Activated effector memory CD4-positive, alpha-beta T cell treated with anti-CD3 and anti-CD28 coated beads, Interleukin-2, amount 50 U/mL, for 16 hours (primary cell): ENCODE measurements around the gene ARHGAP12.

Experiments
- DNase-seq: peaks from one replicate; pipeline ENCODE4 v3.0.0-alpha.2; 2020

Gene ARHGAP12

GRCh38 chr10:31760674-31761081, 168.0 kb downstream of the ARHGAP12 start:
- DNase-seq, result no peak

- peak; percentile 98 for DNase-seq
Observed at GRCh38 chr10:31759799-31760626, 168.6 kb downstream of the ARHGAP12 start.

GRCh38 chr10:31759124-31759798, 169.4 kb downstream of the ARHGAP12 start:
- peak; percentile 86 for DNase-seq

GRCh38 chr10:31758495-31758894, 170.1 kb downstream of the ARHGAP12 start:
- DNase-seq, result no peak

- DNase-seq, result no peak
Observed at GRCh38 chr10:31757831-31758230, 170.8 kb downstream of the ARHGAP12 start.

- no peak for DNase-seq
Observed at GRCh38 chr10:31757386-31757791, 171.2 kb downstream of the ARHGAP12 start.

GRCh38 chr10:31756729-31757110, 171.9 kb downstream of the ARHGAP12 start:
- no peak for DNase-seq

- no peak for DNase-seq
Observed at GRCh38 chr10:31756101-31756728, 172.4 kb downstream of the ARHGAP12 start.
